Endothelial cell of umbilical vein (primary cell): ENCODE data around the gene GDF2. TPM values are rescaled to one million over a fixed set of nuclear protein-coding genes. Genes with fewer than 3 reads are reported as not detected.

Experiments
- BruUV-seq: library from RNA; stranded (reverse); fragments of 400-500 nt; replicated peaks from 2 replicates; lab custom pipeline; 2021; lab: Mats Ljungman, UMichigan
- CTCF ChIA-PET: fragments of 300-600, 350-600 bp; sonication (Branson Sonifier 250); formaldehyde crosslinking; loops from one replicate; lab custom pipeline; 2021; ENCODE audit warnings: antibody characterized with exemption, inconsistent platforms; lab: Charles Lee
- POLR2A ChIA-PET: fragments of 300-600, 350-600 bp; sonication (Branson Sonifier 250); formaldehyde crosslinking; loops from one replicate; lab custom pipeline; 2021; ENCODE audit warnings: antibody characterized with exemption, inconsistent platforms; lab: Charles Lee
- DNase-seq: peaks from one replicate; pipeline ENCODE4 v3.0.0-alpha.2; 2011; ENCODE audit warnings: low read depth, low spot score
- FAIRE-seq: peaks from 2 replicates; lab custom pipeline; 2011; peaks lifted over from hg19 to GRCh38; lab: Jason Lieb, UNC
- H2AFZ ChIP-seq: 2 replicates; pipeline ENCODE4 v1.6.0; 2012; ENCODE audit warnings: low read depth, low read length, control low read depth, inconsistent platforms
- H3K27ac ChIP-seq: 2 replicates; pipeline ENCODE4 v1.5.1; 2011; ENCODE audit warnings: low read depth, mild to moderate bottlenecking, control low read depth, low read length, moderate library complexity; ENCODE audit not compliant: insufficient read depth
- H3K27me3 ChIP-seq, 2 experiments: 2 replicates each; pipeline versions ENCODE4 v1.6.0 to v1.6.1; 2011; ENCODE audit warnings: low read length in 2 of 2, mixed read lengths in 1 of 2; ENCODE audit not compliant: control insufficient read depth in 2 of 2, insufficient read depth in 2 of 2
- H3K36me3 ChIP-seq, 2 experiments: 2 replicates in 1 of 2; 3 replicates in 1 of 2; pipeline ENCODE4 v1.5.1; 2011; ENCODE audit warnings: low read length in 2 of 2, mild to moderate bottlenecking in 1 of 2, moderate library complexity in 1 of 2; ENCODE audit not compliant: control insufficient read depth in 2 of 2, insufficient read depth in 2 of 2; ENCODE audit errors: extremely low read depth in 1 of 2
- H3K4me1 ChIP-seq: 3 replicates; pipeline ENCODE4 v1.5.1; 2011; ENCODE audit warnings: mild to moderate bottlenecking, low read length; ENCODE audit not compliant: control insufficient read depth, insufficient read depth; ENCODE audit errors: extremely low read depth
- H3K4me2 ChIP-seq: 2 replicates; pipeline ENCODE4 v1.6.1; 2011; ENCODE audit warnings: low read length, control low read depth, mixed read lengths; ENCODE audit not compliant: insufficient read depth
- H3K4me3 ChIP-seq, 3 experiments: fragments of 200-600 bp in 1 of 3; sonication (generic), shearing (Covaris generic) in 1 of 3; replicated peaks in 1 of 3; 2 replicates each; pipeline ENCODE4 v1.5.1; 2011 to 2016; ENCODE audit warnings: control low read depth in 3 of 3, low read length in 3 of 3, mild to moderate bottlenecking in 2 of 3, inconsistent platforms in 1 of 3, low read depth in 1 of 3, moderate library complexity in 1 of 3; ENCODE audit not compliant: insufficient read depth in 1 of 3
- H3K79me2 ChIP-seq: 2 replicates; pipeline ENCODE4 v1.6.0; 2012; ENCODE audit warnings: low read length, inconsistent platforms; ENCODE audit not compliant: control insufficient read depth, insufficient read depth
- H3K9ac ChIP-seq: replicated peaks from 2 replicates; pipeline ENCODE3; 2011; ENCODE audit warnings: low read length, control low read depth; ENCODE audit not compliant: insufficient read depth; ENCODE audit errors: extremely low read depth
- H3K9me1 ChIP-seq: replicated peaks from 3 replicates; pipeline ENCODE4 v1.6.0; 2011; ENCODE audit warnings: mild to moderate bottlenecking, low read length; ENCODE audit not compliant: control insufficient read depth, insufficient read depth; ENCODE audit errors: extremely low read depth
- H3K9me3 ChIP-seq: replicated peaks from 2 replicates; pipeline ENCODE4 v1.5.1; 2012; ENCODE audit warnings: low read length, inconsistent platforms; ENCODE audit not compliant: control insufficient read depth, insufficient read depth
- H4K20me1 ChIP-seq: replicated peaks from 2 replicates; pipeline ENCODE3; 2011; ENCODE audit warnings: mild to moderate bottlenecking, low read length; ENCODE audit not compliant: control insufficient read depth, insufficient read depth; ENCODE audit errors: extremely low read depth
- CTCF ChIP-seq, 2 donors: IDR thresholded peaks; 1 replicate in 1 of 2; 2 replicates in 1 of 2; pipeline ENCODE4 v1.5.1; 2011; ENCODE audit warnings: low read length in 2 of 2, mild to moderate bottlenecking in 2 of 2, moderate library complexity in 2 of 2, control low read depth in 1 of 2, inconsistent platforms in 1 of 2, low read depth in 1 of 2; ENCODE audit not compliant: insufficient read depth in 1 of 2; ENCODE audit errors: extremely low read depth in 1 of 2
- EZH2 ChIP-seq: IDR thresholded peaks from 2 replicates; pipeline ENCODE4 v1.6.1; 2012; ENCODE audit warnings: borderline replicate concordance, low read depth, mild to moderate bottlenecking, moderate library complexity, low read length, inconsistent platforms; ENCODE audit not compliant: severe bottlenecking
- FOS ChIP-seq: IDR thresholded peaks from 2 replicates; pipeline ENCODE4 v1.6.1; 2011; ENCODE audit warnings: mild to moderate bottlenecking, low read length, moderate library complexity, borderline replicate concordance; ENCODE audit not compliant: insufficient read depth
- GATA2 ChIP-seq: IDR thresholded peaks from 2 replicates; pipeline ENCODE4 v1.7.0; 2011; ENCODE audit warnings: low read depth, mild to moderate bottlenecking, moderate library complexity, mixed read lengths, low read length; ENCODE audit not compliant: insufficient read length, insufficient read depth
- JUN ChIP-seq: IDR thresholded peaks from 2 replicates; pipeline ENCODE4 v1.6.1; 2011; ENCODE audit warnings: borderline replicate concordance, low read depth; ENCODE audit not compliant: insufficient read length, insufficient read depth
- MAX ChIP-seq: IDR thresholded peaks from 2 replicates; pipeline ENCODE4 v1.6.1; 2011; ENCODE audit not compliant: insufficient read depth, insufficient read length
- MYC ChIP-seq: IDR thresholded peaks from one replicate; pipeline ENCODE4 v1.6.1; 2011; ENCODE audit warnings: mild to moderate bottlenecking, low read depth, low read length
- POLR2A ChIP-seq: IDR thresholded peaks from 2 replicates; pipeline ENCODE4 v1.6.1; 2012; ENCODE audit warnings: low read depth, mild to moderate bottlenecking, control low read depth, low read length
- POLR2AphosphoS5 ChIP-seq: IDR thresholded peaks from 2 replicates; pipeline ENCODE4 v1.6.1; 2012; ENCODE audit warnings: low read depth, mild to moderate bottlenecking, control low read depth, low read length, moderate library complexity; ENCODE audit not compliant: insufficient read depth
- dilution Hi-C: fragments of 300-500 bp; cut with MboI; formaldehyde crosslinking; loops from one replicate; pipeline ENCODE4 v1.15.0; 2019; ENCODE audit warnings: low sequenced_read_pairs; ENCODE audit not compliant: extremely low pct_ligation_motif_present
- intact Hi-C: fragments of 100-400 bp; cut with micrococcal nuclease; formaldehyde crosslinking; loops from one replicate; pipeline ENCODE4 v1.10.0; 2022
- polyA plus RNA-seq, 4 experiments: library from polyadenylated mRNA; depleted of rRNA in 3 of 4; stranded (reverse) in 3 of 4; unstranded in 1 of 4; fragments of >200 nt; gene quantifications; 2 replicates each; pipeline versions ENCODE4 v1.2.1 to v1.2.3, GENCODE V29; 2011 to 2012; ENCODE audit warnings: missing spikeins in 1 of 4
- total RNA-seq: library from RNA; stranded (reverse); gene quantifications from 2 replicates; pipeline ENCODE4 v1.2.3, GENCODE V29; 2021

The GDF2 gene
- total and polyA plus RNA-seq, 2 donors (not counting 3 experiments of a cell fraction or from before 2014, with no cell fraction given) = not detected

- Histone ChIP-seq H3K79me2 (no peaks in the 10 kb centered on the region), H3K27me3 (peaks cover 12 to 22% of the 10 kb centered on the region in 2 experiments), H3K4me3 (no peak overlapping the region), H2AFZ (no peak overlapping the region), H3K9me3 (no peaks in the 10 kb centered on the region), H3K4me2 (no peak overlapping the region), H3K27ac (no peak overlapping the region), H3K9ac (no peak overlapping the region), H4K20me1 (no peaks in the 10 kb centered on the region), H3K36me3 (no peaks in the 10 kb centered on the region), H3K4me1 (no peaks in the 10 kb centered on the region), H3K9me1 (no peaks in the 10 kb centered on the region)
- CTCF ChIA-PET = no interaction called here
- intact Hi-C loops (no loop called here), dilution Hi-C loops (no loop called here)
- no TSS peak for BruUV-seq
- FAIRE-seq (no peak), DNase-seq (no peak)
- no peak for TF ChIP-seq EZH2
- no peak for TF ChIP-seq GATA2
- TF ChIP-seq JUN = no peak
- no peak for TF ChIP-seq POLR2A
- no peak for TF ChIP-seq MAX
- TF ChIP-seq CTCF (IDR thresholded peaks at IDR 0.05; ENCODE audit: extremely low read depth in 1 of 2, insufficient read depth in 1 of 2, low read depth in 1 of 2, low read length in 2 of 2) = no peak
- TF ChIP-seq MYC = no peak
- TF ChIP-seq POLR2AphosphoS5 = no peak
- TF ChIP-seq FOS = no peak
- POLR2A ChIA-PET = no interaction called here
Observed at GRCh38 chr10:47294057-47294456, 28.2 kb upstream of the GDF2 start.
